HG03135 (cell line): ENCODE data around the gene SFXN3.

ENCODE experiments used
- ATAC-seq: cut with Tn5 transposase; IDR thresholded peaks from one replicate; pipeline ENCODE4 v1.9.1; 2021; ENCODE audit warnings: mild to moderate bottlenecking, moderate library complexity; ENCODE audit not compliant: unreplicated experiment

SFXN3 gene

GRCh38 chr10:101072923-101073322 lies 41.9 kb downstream of the SFXN3 start:
- ATAC-seq: no peak

DNA sequence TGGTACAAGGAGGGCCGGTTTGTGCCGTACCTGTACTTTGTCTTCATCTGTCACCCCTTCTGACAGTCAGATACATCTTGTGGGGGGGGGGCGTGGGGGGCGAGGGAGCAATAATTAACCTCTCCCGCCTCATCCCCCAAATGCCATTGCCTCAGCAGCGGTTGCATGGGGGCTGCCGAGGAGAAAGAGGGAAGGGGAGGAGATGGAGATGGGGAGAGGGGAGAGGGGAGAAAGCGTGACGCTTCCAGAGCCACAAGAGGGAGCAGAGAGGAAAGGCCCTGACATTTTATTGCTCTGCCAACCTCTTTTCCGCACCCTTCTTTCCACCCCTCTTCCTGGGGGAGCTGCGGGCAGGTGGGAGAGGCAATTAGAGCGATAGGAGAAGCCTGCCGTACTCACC lies 42.6 kb downstream of the SFXN3 start:
- no peak for ATAC-seq

DNA sequence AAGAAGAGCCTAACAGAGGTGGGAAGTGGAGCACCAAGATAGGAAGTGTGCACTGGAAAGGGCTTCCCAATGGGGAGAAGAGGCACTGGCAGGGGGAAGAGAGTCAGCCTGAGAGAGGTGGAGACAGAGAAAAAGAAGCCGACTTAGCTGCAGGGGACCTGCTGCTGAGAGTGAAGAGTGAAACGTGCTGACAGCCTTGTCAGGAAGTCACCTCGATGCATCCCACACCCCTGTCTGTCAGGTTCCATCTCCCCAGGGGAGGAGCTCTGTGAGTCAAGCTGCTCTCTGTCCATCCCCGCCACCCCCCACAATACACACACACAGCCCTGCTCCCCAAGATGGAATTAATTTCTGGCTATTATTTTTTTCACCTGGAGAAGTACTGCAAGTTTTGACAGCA lies 44.7 kb downstream of the SFXN3 start:
- ATAC-seq: no peak

DNA sequence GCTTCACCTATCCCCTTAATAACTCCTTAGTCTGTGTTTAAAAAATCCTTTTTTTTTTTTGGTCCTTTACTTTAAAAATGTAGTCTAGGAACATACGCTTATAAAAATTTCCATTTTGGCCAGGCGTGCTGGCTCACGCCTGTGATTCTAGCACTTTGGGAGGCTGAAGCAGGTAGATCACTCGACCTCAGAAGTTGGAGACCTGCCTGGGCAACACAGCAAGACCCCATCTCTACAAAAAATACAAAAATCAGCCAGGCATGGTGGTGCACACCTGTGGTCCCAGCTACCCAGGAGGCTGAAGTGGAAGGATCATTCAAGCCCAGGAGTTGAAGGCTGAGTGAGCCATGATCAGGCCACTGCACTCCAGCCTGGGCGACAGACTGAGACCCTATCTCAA lies 45.6 kb downstream of the SFXN3 start:
- no peak for ATAC-seq

DNA sequence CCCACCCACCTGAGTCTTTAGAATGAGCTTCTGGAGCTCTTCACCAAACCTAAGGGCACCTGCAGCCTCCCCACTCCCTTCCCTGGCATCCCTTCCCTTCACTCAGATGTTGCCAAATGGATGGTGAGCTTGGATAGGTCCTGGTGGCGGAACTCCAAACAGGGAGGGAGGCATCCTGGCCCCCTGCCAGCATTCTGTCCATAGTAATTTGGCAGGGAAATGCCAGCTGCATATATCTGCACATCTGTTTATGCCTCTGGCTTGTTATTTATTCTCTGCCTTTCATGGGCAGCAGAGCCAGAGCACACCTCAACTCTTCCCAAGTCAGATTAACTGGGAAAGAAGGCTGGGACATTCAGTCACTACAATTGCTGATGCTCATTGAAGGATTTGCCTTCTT lies 48.8 kb downstream of the SFXN3 start:
- ATAC-seq: no peak

GRCh38 chr10:101080933-101081931 lies 50.2 kb downstream of the SFXN3 start:
- no peak for ATAC-seq

DNA sequence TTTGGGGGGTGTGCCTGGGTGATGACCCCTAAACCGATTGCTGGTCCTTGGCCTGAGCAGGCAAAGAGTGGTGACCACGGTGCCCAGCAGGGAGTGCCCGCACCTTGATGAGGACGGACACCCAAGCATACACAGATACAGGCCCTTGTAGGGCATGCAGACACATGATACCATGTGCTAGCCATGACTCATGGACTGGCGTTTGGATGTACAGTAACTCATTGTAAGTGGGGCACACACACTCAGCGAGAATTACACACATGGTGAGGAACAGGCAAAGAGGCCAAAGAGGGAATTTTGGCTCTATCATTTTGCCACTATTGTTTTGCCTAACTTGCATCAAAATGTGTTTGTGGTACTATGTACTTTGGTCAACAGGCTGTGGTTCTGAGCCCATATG lies 54.8 kb downstream of the SFXN3 start:
- ATAC-seq: no peak

DNA sequence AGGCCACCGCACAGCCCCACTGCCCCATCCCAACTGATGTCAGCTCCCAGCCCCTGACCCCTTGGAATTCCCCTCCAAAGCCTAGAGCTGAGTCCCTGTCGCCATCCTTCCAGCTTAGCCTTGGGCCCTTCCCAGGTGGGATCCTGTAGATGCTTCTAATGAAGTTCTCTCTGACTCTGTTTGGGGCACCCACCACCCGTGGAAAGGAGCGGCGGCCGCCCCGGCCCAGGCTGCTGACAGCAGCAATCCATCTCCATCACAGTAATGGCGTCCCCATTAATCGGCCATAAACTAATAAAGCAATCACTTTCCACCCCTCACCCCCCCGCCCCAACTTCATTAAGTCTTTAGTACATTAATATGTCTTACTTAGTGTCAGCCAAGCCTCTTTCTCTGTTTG lies 56.3 kb downstream of the SFXN3 start:
- ATAC-seq: no peak

DNA sequence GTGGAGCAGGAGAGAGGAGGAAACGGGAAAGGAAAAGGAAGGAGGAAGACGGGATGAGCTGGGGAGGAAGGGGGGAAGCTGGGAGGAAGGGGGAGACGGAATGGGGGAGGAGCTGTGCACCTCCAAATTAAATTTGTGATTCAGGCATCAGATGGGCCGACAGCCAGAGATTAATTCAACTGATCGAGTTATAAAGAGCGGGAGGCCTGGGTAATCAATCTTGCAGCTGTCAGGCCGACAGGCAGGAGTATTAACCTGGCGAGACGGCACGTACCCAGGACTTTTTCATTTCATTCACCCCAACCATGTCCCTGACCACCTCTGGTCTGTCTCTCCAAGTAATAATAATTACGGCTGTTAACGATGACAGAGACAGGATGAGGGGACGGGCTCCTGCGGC lies 56.9 kb downstream of the SFXN3 start:
- no peak for ATAC-seq

DNA sequence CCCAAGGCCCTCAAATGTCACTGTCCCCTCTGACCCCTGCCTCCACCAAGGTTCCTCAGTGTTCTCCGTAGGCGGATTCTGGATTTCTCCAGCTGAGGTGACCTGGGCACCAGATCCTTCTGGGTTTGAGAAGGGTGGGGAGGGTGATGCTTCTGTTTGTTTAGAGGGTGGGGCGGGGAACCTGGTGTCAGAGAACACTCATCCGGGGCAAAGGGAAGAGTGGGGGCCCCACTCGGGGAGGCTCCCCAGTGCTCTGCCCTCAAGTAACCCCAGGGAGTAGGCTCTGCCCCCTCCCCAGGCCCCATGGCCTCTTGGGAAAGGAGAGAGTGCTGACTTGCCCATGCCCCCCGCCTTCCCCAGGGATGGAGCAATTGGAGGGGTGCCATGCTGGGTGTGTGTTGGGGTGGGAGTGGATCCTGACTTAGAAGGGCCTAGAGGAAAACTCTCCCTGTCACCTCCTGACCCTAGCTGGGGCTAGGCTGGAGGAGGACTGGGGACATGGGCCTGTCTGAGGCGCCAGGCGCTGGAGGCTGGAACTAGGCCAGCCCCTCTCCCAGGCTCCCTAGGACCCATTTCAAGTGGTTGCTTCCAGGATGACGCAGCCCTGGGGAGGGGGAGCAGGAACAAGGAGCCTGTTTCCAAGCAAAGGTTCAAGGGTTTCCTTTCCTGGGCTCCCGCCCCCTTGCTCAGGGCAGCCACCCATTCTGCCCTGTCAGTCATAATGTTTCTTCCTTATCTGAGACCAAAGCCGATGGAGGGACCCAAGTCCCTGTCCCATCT lies 58.7 kb downstream of the SFXN3 start:
- no peak for ATAC-seq

DNA sequence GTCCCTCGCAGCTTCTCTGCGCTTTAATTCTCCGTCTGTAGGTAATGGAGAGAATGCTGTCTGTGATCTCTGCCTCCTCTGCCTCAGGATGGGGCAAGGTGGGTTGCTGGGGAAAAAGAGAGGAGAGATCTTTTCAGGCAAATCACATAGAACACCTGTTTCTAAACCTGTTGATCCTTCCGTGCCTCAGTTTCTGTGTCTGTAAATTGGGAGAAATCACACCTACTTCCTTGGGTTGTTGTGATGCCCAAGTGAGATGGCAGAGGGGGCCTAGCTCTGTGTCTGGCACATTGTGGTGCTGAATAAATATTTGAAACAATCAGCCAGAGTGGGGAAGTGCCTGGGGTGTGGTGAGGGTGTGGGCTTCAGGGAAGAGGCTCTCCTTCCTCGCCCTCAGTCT lies 59.6 kb downstream of the SFXN3 start:
- ATAC-seq: no peak
